Measurements from ENCODE around the gene DPP10.

Gene DPP10

DNA sequence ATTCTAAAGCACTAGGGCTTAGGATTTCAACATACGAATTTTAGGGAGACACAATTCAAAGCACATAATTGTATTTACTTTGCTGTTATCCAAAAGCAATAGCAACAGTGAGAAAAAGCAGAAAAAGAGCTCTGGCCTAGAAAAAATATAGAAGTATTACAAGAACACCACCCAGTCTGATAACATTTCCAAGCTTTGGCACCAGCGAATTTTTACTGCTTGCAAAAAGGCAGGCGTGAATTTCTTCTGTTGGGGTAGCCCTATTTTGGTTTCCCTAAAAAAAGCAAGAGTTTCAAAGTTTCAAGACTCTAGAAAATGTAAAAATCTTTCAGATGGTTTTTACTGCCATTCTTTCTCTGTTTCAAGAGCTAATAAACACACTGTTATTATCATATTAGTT lies 292.7 kb downstream of the DPP10 start:
- no peak for TF ChIP-seq EP300 (IDR thresholded peaks at IDR 0.05; ENCODE audit: borderline replicate concordance)
- TF ChIP-seq, protein P1, sequence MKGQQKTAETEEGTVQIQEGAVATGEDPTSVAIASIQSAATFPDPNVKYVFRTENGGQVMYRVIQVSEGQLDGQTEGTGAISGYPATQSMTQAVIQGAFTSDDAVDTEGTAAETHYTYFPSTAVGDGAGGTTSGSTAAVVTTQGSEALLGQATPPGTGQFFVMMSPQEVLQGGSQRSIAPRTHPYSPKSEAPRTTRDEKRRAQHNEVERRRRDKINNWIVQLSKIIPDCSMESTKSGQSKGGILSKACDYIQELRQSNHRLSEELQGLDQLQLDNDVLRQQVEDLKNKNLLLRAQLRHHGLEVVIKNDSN (IDR thresholded peaks at IDR 0.05), result no peak
- no peak for TF ChIP-seq TCF12 (IDR thresholded peaks at IDR 0.05; ENCODE audit: low read depth)
- no peak for TF ChIP-seq ZBTB7A (IDR thresholded peaks at IDR 0.05; ENCODE audit: low read depth)
- no peak for TF ChIP-seq CEBPB (IDR thresholded peaks at IDR 0.05)

DNA sequence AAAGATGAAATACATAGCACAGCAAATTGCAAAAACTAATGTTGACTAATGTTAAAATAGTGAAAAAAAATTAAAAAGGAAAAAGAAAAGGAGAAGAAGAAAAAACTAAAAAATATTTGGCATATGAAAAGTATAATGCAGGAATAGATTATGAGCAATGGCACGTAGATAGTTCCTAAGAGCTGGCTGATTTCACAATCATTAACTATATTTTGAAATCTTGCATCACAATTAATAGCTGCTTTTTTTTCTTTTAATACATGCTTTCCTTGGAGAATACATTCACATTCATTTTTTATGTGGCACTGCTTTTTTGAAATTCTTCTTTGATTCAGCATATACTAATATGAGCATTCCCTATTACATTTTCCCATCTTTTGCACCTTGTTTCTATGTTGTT lies 299.8 kb downstream of the DPP10 start:
- TF ChIP-seq TCF12 (IDR thresholded peaks at IDR 0.05; ENCODE audit: low read depth), result no peak
- TF ChIP-seq FOXM1 (IDR thresholded peaks at IDR 0.05; ENCODE audit: borderline replicate concordance, low read depth), result no peak
- no peak for TF ChIP-seq EGR1 (IDR thresholded peaks at IDR 0.05)

DNA sequence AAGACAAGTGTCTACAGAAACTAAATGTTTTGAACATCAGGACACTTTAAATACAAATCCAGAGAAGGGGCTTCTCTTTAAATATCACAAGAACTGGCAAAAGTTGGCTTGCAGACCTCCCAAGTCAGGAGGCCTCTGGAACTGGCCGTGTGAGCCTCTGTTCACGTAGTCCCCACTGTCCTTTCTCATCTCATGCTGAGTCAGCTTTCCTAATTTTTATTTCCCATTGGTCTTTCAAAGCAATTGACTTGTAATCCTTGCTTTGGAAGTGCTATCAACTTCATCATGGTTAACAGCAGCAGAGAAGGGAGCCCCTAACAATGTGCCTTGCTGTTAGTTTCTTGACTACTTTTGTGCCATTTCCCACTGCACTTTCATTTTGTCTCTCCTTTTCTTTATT lies 303.3 kb downstream of the DPP10 start:
- TF ChIP-seq, protein P2, sequence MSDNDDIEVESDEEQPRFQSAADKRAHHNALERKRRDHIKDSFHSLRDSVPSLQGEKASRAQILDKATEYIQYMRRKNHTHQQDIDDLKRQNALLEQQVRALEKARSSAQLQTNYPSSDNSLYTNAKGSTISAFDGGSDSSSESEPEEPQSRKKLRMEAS (IDR thresholded peaks at IDR 0.05), result no peak
- TF ChIP-seq, protein P1 (IDR thresholded peaks at IDR 0.05), result no peak
- TF ChIP-seq CREB1 (IDR thresholded peaks at IDR 0.05; ENCODE audit: low read depth) (no peak), CEBPB (IDR thresholded peaks at IDR 0.05) (no peak), FOXM1 (IDR thresholded peaks at IDR 0.05; ENCODE audit: borderline replicate concordance, low read depth) (no peak), EP300 (IDR thresholded peaks at IDR 0.05; ENCODE audit: borderline replicate concordance) (no peak), TCF12 (IDR thresholded peaks at IDR 0.05; ENCODE audit: low read depth) (no peak), YY1 (IDR thresholded peaks at IDR 0.05; ENCODE audit: low read depth) (no peak), EGR1 (IDR thresholded peaks at IDR 0.05) (no peak), ZBTB7A (IDR thresholded peaks at IDR 0.05; ENCODE audit: low read depth) (no peak), RAD21 (IDR thresholded peaks at IDR 0.05; ENCODE audit: low read depth) (no peak), TAF1 (IDR thresholded peaks at IDR 0.05; ENCODE audit: low read depth) (no peak)

DNA sequence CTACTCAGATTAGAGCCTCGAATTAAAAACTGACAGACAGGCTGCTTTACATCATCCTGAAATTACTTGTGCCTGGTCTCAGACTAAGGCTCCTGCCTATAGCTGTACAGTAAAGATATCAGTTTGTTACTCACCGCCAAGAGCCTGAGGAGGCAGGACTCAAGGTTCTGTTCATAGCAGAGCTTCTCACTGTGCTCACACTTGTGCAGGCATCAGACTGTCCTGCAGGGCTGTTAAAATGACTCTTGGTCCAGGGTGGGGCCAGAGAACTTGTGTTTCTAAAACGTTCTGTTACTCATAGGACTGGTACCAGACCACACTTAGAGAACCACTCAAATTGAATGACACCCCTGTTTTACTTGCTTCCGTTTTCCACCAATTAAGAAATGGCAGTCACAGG lies 310.0 kb downstream of the DPP10 start:
- TF ChIP-seq EGR1 (IDR thresholded peaks at IDR 0.05), result no peak

DNA sequence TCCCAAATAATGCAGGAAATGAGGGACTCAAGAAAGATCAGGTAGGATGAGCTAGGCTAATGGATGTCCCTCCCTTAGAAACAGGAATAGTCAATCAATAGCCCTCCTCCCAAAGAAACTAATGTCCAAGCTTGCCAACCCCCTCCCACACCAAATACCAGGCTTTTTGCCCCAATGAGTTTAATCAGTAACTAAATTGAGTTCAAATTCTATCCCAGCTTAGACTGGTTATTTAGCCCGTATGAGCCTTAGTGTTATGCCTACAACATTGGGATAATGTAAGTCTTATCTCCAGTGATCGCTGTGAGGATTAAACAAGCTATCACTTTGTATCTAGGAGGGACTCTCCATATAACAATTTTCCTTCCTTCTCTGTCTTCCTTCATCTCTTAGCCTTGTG lies 310.7 kb downstream of the DPP10 start:
- no peak for TF ChIP-seq YY1 (IDR thresholded peaks at IDR 0.05; ENCODE audit: low read depth)
- no peak for TF ChIP-seq NFIC (IDR thresholded peaks at IDR 0.05)
- TF ChIP-seq EGR1 (IDR thresholded peaks at IDR 0.05), result no peak
- TF ChIP-seq FOXM1 (IDR thresholded peaks at IDR 0.05; ENCODE audit: borderline replicate concordance, low read depth), result no peak
- TF ChIP-seq CEBPB (IDR thresholded peaks at IDR 0.05), result no peak
- TF ChIP-seq, protein P1 (IDR thresholded peaks at IDR 0.05), result no peak
- TF ChIP-seq RAD21 (IDR thresholded peaks at IDR 0.05; ENCODE audit: low read depth), result no peak
- TF ChIP-seq, protein P3, sequence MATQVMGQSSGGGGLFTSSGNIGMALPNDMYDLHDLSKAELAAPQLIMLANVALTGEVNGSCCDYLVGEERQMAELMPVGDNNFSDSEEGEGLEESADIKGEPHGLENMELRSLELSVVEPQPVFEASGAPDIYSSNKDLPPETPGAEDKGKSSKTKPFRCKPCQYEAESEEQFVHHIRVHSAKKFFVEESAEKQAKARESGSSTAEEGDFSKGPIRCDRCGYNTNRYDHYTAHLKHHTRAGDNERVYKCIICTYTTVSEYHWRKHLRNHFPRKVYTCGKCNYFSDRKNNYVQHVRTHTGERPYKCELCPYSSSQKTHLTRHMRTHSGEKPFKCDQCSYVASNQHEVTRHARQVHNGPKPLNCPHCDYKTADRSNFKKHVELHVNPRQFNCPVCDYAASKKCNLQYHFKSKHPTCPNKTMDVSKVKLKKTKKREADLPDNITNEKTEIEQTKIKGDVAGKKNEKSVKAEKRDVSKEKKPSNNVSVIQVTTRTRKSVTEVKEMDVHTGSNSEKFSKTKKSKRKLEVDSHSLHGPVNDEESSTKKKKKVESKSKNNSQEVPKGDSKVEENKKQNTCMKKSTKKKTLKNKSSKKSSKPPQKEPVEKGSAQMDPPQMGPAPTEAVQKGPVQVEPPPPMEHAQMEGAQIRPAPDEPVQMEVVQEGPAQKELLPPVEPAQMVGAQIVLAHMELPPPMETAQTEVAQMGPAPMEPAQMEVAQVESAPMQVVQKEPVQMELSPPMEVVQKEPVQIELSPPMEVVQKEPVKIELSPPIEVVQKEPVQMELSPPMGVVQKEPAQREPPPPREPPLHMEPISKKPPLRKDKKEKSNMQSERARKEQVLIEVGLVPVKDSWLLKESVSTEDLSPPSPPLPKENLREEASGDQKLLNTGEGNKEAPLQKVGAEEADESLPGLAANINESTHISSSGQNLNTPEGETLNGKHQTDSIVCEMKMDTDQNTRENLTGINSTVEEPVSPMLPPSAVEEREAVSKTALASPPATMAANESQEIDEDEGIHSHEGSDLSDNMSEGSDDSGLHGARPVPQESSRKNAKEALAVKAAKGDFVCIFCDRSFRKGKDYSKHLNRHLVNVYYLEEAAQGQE (IDR thresholded peaks at IDR 0.05; ENCODE audit: low read depth), result no peak
- TF ChIP-seq TCF12 (IDR thresholded peaks at IDR 0.05; ENCODE audit: low read depth), result no peak

DNA sequence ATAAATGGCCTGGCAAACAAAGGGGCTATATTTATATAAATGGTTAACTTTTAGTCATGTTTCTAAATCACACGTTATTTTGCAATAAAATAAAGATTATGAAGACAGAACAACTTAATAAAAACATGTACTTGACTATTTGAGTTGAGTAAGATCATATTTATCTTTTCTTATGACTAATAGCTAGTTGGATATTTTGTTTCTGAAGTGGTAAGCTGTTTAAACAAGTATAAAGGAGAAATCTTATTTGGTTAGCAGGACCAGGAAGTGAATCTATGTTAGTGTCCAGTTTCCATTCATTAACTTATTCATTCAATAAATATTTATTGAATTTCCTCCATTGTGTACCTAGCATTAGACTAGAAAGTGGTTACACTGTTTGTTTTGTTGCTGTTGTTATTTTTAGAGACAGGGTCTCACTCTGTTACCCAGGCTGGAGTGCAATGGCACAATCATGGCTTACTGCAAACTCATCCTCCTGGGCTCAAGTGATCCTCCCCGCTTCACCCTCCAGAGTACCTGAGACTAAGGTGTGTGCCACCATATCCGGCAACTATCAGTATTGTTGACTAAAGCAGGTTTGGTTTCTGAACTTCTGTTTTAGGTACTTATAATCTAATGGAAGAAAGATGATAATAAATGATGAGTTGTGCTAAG lies 312.6 kb downstream of the DPP10 start:
- TF ChIP-seq TAF1 (IDR thresholded peaks at IDR 0.05; ENCODE audit: low read depth), result no peak
- TF ChIP-seq, protein P2 (IDR thresholded peaks at IDR 0.05), result no peak
- TF ChIP-seq RAD21 (IDR thresholded peaks at IDR 0.05; ENCODE audit: low read depth), result no peak

DNA sequence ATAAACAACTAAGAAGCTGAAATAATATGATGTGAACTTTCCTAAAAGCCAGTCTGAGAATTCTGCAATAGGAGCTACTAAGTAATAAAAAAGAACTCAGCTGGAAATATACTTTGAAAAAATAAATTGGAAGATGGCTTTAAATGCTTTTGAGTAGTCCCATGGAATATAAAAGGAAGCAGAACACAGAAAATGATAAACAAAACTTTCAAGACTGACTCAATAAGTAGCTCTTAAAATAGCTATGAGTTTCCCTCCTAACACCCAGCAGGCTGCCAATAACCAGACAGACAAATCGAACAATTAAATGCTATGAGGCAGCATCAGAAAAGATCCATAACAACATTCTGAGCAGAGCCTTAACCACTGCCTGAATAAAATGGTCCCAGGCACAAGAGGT lies 319.9 kb downstream of the DPP10 start:
- no peak for TF ChIP-seq ZBTB7A (IDR thresholded peaks at IDR 0.05; ENCODE audit: low read depth)
- no peak for TF ChIP-seq TCF12 (IDR thresholded peaks at IDR 0.05; ENCODE audit: low read depth)
- no peak for TF ChIP-seq YY1 (IDR thresholded peaks at IDR 0.05; ENCODE audit: low read depth)
- TF ChIP-seq, protein P3 (IDR thresholded peaks at IDR 0.05; ENCODE audit: low read depth), result no peak

All from Ishikawa (cell line).